ELR (cell line): ENCODE data around the gene KIF21A.

Experiments used
- DNase-seq: peaks from one replicate; pipeline ENCODE4 v3.0.0-alpha.2; 2015; ENCODE audit warnings: low read depth

The KIF21A gene

DNA sequence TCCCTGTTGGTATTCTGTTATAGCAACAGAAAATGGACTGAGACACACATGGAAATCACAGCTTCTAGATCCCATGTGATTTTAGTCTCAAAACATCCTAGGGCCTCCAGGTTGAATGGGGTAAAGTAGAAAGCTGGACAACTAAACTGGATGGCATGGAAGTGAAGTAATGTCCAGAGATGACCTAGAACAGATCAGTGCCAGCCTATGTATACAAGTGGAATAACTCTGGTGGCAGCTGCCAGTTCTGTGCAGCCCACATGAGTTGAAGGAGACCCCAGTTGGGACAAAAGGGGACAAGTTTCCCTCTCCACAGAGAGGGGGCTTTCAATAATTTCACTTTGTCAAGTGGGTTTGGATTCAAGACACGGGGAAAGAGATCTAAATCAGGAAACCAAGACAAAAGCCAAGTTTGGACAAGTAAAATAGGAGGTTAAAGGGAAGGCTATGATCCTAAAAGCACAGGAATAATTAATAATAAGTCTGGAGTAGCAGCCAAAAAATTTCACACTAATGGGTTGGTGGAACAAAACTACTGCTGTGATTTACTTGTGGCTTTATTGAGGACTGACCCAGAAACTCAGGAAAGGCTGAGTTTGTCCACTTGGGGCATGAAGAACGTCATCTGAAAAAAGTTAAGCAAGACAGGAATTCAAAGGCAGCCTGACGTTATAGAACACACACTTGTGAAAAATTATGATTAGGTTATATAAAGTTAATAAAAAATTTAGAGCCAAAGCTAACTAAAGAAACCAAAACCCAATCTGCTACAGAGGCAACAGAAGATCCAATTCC, 11.7 kb downstream of the KIF21A start:
- DNase-seq = no peak

DNA sequence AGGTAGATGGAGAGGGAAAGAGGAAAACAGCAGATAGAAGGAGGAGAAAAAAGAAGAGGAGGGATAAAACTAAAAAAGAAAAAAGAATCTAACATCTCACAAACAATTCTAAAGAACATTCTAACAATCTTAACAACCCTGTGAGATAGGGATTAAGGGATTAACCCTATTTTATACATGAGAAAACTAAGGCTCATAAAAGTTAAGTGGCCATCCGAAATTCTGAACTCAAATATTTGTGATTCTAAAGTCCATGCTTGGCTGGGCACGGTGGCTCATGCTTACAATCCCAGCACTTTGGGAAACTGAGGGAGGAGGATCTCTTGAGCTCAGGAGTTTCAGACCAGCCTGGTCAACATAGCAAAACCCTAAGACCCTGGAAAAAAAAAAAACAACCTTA, 13.1 kb downstream of the KIF21A start:
- DNase-seq = no peak

DNA sequence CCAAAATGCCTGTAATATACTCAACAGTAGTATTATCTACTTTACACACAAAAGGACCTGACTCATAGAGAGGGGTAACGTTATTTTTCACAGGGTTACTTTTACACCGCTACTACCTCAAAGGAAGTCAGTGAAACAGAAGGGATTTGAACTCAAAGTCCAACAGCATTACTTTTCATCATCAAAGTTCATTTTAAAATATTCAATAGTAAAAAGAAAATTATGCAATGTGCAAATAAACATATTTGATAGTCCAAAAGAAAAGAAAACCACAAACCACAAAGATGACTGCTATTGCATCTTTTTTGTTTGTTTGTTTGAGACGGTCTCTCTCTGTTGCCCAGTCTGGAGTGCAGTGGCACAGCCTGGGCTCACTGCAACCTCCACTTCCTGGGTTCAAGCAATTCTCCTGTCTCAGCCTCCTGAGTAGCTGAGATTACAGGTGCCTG, 15.5 kb downstream of the KIF21A start:
- peak; percentile 27 for DNase-seq

DNA sequence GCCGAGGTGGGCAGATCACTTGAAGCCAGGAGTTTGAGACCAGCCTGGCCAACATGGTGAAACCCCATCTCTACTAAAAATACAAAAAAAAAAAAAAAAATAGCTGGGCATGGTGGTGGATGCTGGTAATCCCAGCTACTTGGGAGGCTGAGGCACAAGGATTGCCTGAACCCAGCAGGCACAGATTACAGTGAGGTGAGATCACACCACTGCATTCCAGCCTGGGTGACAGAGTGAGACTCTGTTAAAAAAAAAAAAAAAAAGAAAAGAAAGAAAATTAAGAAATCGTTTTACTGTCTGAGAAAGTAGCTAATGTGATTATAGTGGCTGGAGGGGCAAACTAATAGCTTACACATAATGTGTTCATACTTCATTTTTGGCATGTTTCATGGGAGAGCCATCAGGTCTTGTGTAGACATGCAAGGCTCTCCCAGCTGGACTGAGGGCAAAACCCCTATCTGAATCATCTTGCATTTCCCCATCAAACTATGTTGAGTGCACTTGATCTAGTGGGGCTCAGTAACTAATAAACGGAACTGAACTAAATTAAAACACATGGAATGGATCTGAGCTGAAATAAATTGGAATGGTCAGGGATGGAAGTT, 16.2 kb downstream of the KIF21A start:
- DNase-seq = peak; percentile 61

DNA sequence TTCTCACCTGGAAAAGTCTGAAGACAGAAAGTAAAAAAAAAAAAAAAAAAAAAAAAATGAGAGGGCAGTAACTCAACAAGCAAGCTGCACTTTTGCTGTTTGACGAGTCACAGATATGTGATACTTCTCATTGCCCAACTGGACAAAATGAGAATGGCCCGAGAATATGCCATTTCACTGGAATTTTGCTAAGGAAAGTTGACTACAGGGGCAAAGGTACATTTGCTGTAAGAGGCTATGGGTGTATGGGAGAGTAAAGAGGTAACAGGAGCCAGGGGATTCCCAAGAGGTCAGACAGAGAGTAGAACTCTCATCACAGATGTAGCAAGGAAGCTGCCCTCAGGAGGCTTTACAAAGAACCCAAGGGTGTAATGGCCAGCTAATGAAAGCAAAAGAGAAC, 22.9 kb downstream of the KIF21A start:
- DNase-seq = no peak

DNA sequence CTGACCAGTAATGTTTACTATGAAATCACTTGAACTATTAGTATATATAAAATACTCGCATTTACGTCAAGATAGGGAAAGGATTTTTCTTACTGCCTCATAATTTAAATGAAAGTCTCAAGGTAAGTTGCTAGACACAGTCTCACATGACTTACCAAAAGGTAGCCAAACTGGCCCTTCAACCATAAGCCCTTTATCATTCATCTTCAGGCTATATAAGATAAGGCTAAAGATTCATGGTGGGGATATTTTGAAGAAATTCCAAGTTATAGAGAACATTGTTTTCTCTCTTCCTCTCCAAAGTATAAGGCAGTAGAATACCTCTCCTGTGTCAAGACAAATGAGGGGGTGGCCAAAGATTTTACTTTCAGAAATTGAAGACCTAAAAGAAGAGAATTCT, 23.4 kb downstream of the KIF21A start:
- DNase-seq = no peak

DNA sequence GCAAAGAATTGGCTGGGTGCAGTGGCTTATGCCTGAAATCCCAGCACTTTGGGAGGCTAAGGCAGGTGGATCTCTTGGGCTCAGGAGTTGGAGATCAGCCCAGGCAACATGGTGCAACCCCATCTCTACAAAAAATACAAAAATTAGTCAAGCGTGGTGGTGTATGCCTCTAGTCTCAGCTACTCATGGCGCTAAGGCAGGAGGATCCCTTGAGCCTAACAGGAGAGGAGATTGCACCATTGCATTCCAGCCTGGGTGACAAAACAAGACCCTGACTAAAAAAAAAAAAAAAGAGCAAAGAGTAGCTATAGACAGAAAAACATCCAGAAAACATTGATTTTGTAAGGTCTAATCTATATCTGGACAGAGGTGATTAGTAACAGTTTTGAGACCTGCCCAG, 25.0 kb downstream of the KIF21A start:
- no peak for DNase-seq

DNA sequence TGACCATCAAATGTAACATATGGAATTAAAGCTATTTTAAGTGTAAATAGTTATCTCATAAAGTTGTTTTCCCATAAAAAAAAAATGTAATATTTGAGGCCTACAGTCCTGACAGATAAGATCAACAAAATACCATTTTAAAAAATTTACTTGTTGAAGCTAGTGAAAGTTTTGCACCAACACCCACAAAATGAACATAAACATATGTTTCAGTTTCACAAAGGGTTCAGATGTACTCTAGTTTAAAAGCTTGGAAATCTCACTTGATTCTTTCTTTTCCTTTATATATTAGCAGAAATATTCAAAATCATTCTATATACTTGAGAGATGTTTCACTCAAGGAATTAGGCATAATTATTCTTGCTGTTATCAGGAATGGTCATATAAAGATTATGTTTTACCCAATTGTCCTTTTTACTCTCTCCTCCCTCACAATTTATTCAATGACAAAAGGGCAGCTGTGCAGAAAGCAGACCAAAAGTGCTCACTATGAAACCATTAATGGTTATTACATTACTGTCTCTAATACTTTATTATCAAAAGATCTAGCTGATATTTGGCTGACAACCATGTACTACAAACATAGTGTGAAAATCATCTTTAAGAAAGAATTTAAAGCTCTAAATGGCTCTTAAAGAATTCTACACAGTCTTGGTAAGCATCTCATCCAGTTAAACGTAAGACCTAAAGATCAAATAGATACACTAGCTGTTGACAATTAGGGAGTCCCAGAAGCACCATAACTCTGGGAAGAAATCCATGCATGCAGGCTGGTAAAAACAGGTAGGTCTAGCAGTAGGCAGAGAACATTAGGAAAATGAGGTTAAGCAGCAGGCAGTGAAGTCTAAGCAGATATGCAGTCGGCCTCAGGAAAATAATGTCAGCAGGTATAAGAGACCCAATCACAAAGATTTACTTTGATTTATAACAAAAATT, 28.8 kb downstream of the KIF21A start:
- no peak for DNase-seq

DNA sequence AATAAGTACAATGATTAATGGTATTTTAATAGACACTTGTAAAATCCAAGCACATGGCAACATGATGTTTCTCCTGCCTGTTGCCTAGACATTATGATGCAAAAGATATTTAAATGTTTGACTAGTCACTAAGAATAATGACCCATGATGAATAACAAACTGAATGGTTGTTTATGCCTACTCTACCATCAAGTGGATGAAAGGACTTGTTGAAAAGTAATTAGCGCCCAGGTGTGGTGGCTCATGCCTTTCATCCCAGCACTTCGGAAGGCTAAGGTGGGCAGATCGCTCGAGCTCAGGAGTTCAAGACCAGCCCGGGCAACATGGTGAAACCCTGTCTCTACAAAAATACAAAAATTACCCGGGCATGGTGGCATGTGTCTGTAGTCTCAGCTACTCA, 30.7 kb downstream of the KIF21A start:
- DNase-seq = no peak

DNA sequence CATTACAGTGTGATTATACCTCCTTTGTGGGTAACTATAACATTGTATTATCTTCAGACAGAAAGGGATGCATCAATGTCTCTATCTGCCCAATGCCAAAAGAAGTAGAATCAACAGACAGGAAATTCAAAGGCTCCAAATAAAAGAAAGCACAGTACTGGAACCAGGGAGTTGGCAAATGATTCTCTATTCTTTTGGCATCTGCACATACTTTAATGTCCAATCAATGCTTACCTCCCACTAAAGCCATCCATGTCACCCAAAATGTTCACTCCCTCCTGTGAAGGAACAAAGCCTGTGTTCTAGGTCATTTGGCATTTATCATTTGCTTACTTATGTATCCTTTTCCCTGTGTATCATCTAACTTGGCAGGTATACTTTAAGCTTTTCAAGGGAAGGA, 36.7 kb downstream of the KIF21A start:
- no peak for DNase-seq

DNA sequence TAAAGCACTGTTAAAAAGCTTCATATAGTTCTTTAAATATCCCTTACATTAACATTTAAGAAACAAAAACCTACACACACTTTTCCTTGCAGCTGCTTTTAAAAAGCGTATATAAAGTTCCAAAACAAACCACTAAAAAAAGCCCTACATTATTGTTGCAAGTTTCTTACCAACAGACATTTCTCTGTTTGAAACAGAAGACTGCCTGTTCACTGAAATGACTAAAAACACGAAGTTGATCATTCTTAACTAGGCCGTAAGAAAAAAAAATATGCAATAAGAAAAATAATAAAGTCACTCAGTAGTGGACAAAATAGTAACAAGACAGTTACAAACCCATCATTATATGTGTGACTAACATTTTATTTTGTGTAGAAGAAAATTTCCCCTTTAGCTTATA, 37.3 kb downstream of the KIF21A start:
- no peak for DNase-seq

DNA sequence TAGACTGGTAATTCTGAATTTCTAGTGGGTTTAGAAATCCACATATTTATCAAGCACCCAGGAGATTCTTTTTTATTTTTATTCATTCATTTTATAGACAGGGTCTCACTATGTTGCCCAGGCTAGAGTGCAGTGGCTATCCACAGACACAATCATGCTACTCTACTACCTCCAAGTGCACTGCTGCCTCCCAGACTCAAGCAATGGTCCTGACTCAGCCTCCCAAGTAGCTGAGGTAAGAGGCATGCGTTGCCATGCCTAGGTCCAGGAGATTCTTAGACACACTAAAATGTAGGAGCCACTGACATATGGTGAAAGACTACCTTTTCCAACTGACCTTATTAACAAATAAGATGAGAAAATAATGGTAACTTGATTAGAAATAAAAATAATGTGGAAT, 38.9 kb downstream of the KIF21A start:
- DNase-seq = no peak

DNA sequence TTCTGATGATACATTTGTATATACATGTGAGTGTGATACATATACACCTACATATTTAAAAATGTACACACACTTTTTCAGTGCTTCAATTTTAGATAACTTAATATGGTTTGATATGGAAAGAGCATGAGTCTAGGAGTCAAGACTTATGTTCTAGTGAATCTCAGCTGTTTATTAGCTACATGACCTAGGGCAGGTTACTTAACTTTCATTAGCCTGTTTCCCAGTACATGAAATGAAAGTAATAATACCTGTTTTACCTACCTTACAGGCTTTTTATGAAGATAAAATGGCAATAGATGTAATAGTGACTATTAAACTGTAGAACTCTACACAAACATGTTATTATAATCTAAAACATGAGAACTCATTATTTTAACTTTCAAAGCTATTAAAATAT, 39.5 kb downstream of the KIF21A start:
- DNase-seq = no peak

DNA sequence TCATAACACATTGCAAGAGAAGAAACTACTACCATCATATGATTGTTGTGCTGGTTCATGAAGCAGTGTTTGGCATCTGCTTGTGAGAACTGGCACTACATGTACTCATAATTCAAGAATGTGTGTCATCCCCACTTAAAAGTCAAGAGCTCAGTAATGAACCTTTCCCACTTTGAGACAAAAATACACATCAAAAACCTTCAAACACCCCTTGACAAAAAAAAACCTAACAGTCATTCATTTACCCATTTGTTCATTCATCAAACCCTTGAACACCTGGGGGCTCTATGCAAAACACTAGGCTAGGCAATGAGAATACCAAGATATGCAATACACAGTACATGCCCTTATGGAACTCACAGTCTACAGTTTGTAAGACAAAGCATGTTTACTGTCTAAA, 40.0 kb downstream of the KIF21A start:
- DNase-seq = no peak

DNA sequence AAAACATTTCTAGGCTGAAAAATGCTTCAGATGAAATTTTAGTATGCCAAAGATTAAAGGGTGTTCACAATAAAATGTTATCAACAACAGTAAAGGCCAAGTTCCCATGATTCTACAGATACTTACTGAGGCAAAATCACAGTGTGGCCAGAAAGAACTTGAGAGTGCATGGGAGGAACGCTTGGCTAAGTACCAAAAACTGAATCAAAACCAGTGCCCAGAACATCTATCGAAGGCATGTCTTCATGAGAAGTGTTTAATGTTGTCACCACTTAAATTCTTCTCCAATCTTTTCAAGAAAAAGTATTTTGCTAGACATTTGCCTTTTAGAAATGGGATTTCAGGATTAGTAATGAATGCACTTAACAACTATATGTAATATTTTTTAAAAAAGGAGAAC, 41.5 kb downstream of the KIF21A start:
- no peak for DNase-seq

DNA sequence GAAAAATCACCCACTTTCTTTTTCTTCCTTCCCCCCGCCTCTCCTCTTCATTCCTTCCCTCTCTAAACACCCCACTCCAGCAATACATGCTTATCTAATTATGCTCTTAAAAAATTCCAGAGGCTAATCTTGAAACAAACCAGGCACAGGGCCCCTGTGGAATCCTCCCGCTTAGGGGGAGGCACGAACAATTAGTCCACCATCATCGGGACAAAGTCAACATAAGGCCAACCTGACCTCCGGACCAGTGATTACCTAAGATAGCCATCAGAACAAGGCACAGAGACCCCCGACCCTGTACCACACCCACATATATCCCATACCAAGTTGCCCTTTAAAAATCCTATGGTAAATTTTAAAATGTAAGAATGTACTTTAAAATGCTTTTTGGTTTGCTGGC, 47.1 kb downstream of the KIF21A start:
- no peak for DNase-seq

DNA sequence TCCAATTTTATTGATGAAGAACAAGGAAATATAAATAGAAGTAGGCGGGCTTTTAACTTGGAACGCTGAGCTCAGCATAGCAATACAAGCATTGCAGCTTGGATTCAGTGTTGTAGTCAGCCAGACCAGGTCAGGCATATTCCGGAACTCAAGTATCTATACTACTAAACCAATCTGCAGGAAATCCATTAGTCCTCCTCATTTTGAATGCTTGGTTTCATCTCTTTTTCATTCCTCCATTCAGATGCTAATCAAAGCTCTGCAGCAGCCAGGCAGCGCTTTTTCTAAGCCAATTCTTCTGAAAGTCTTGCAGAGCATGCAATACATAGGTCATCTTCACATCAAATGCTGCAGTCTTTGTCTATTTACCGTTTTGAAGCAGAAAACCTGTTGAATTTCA, 49.0 kb downstream of the KIF21A start:
- DNase-seq = no peak

DNA sequence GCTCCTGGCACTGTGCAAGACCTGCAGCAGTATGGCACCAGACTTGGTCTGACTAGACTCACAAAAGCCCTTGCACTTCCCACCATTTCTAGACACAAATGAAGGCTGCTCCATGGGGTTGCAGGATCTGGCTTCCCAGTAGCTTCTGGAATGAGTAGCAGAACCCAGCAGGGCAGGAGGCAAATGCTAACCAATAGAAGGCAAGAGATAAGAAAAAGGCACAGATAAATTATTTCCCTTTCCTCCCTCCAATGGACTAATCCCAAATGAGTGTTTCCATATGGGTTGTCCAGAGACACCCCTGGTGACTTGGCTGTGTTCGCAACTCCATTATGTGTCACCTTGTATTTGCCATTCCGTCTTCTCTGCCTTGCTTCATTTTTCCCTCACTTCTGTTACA, 49.7 kb downstream of the KIF21A start:
- no peak for DNase-seq

DNA sequence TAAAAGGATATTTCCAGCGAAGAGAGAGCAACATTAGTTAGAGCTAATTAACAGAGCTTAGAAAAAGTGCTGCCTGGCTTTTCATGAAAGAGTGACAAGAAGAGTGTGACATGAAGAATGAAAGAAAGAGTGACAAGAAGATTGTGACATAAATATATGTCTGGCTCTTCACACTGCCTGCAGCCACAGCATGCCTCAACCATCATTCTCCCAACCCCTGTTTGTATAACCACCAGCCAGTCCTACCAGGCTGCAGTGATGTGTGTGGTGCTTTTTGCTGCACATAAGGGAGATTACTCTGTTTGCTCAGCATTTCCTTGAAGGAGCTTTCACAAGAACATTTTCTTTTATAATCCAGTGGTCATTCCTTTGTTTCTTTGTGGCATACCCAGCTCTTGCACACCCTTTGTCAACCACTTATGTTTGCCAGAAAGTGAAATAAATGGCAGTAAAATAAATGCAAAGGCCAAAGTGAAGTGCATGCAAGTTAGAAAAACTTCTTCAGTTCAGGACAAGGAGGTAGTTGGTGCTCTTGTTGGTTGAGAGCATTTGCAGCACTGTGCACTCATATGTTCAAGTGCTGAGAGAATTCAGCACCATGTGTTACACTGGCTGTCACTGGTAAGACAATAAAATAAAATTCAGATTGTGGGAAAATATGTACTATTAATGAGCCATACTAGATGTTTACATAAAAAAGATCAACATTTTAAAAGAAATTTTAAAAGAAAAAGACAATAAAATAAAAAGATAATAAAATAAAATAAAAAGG, 50.6 kb downstream of the KIF21A start:
- DNase-seq = no peak

DNA sequence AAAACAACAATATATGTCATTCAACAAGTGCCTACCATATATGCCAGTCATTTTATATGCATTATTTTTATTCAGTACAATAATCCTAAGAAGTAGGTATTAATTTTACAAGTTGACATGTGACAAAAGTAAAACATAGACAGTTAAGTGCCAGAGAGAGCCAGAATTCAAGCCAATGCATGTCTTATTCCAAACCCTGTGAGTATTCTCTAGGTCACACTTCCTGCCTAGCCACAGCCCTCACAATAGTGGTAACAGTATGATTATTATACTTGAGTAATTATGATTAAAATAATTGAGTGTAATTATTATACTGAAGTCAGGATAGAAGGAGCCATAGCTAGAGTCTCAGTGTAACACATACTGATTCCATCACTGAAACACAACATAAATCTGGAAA, 52.2 kb downstream of the KIF21A start:
- DNase-seq = no peak

DNA sequence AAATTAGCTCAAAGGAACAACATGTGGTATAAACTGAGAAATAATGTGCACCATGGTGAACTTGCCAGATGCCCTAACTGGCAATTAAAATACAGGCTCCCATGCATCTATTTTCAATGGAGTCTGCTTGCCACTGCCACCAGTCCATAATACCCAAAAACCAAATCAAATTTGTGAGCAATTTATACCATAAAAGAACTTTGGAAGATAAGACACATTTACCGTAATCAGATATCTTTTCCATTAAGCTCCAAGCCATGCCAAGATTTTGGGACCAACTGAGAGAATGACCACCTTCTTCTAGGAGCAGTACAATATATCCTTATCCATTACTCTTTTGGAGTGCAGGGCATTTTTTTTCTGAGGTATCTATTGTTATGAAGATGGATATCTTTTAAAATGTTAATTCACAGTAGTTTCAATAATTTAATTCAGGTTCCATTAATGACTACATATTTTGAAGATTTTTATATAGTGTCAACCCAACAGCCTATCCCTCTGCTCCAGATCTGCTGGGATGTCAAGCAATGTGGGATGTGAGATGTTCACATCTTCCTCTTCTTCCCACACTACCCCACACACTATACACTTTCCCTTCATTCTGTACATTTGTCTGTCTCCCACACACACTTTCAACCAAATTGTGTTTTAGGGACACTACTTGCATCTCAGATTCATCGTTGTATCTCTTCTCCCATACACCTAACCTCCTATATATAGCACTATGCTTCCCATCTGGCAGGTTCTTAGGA, 53.3 kb downstream of the KIF21A start:
- no peak for DNase-seq
